HepG2 (cell line): Measurements from ENCODE around the gene PDE3B. TPM values are rescaled to one million over a fixed set of nuclear protein-coding genes. Genes with fewer than 3 reads are reported as not detected.

ENCODE experiments used
- CCDC6 ChIP-seq: sonication (generic); formaldehyde crosslinking; IDR thresholded peaks from 2 replicates; pipeline ENCODE4 v1.8.1; 2022; ENCODE audit warnings: mild to moderate bottlenecking, missing genetic modification reagents, moderate library complexity
- FOXA1 ChIP-seq, 2 experiments: fragments of 450-650 bp in 1 of 2; sonication (generic) in 1 of 2; formaldehyde crosslinking in 1 of 2; IDR thresholded peaks; 2 replicates each; pipeline versions ENCODE4 v1.4.0 to v1.6.1; 2016 to 2020; ENCODE audit warnings: missing genetic modification reagents in 1 of 2
- GABPA ChIP-seq, 2 experiments: IDR thresholded peaks; 2 replicates each; pipeline ENCODE4 v1.6.1; 2011 to 2016; ENCODE audit warnings: low read depth in 2 of 2, low read length in 1 of 2, missing biosample characterization in 1 of 2, missing genetic modification characterization in 1 of 2
- HNRNPK ChIP-seq: fragments of 200-400 bp; formaldehyde crosslinking; IDR thresholded peaks from 2 replicates; pipeline ENCODE4 v1.6.1; 2018; ENCODE audit warnings: low read length, low read depth, moderate library complexity, mild to moderate bottlenecking; ENCODE audit not compliant: poor library complexity, severe bottlenecking
- HOXA5 ChIP-seq: sonication (generic); formaldehyde crosslinking; IDR thresholded peaks from 2 replicates; pipeline ENCODE4 v1.4.0; 2020; ENCODE audit warnings: missing genetic modification reagents
- POGZ ChIP-seq: sonication (generic); formaldehyde crosslinking; IDR thresholded peaks from 2 replicates; pipeline ENCODE4 v1.4.0; 2020; ENCODE audit warnings: mild to moderate bottlenecking, missing genetic modification reagents
- RBAK ChIP-seq: sonication (generic); formaldehyde crosslinking; IDR thresholded peaks from 2 replicates; pipeline ENCODE4 v1.5.1; 2020; ENCODE audit warnings: mild to moderate bottlenecking, missing genetic modification reagents
- REST ChIP-seq, 2 experiments: IDR thresholded peaks; 2 replicates each; pipeline ENCODE4 v1.6.1; 2011 to 2012; ENCODE audit warnings: low read length in 2 of 2, borderline replicate concordance in 1 of 2, low read depth in 1 of 2, mild to moderate bottlenecking in 1 of 2, moderate library complexity in 1 of 2
- SOX13 ChIP-seq, 3 experiments: fragments of 450-650 bp in 1 of 3; sonication (generic) in 1 of 3; formaldehyde crosslinking in 1 of 3; IDR thresholded peaks in 2 of 3; conservative IDR thresholded peaks in 1 of 3; 2 replicates each; pipeline versions ENCODE4 v1.5.0 to v1.6.1; 2016 to 2020; ENCODE audit warnings: antibody characterized with exemption in 1 of 3, mild to moderate bottlenecking in 1 of 3, missing compliant biosample characterization in 1 of 3, missing genetic modification reagents in 1 of 3, moderate library complexity in 1 of 3
- TAF15 ChIP-seq: fragments of 200-400 bp; formaldehyde crosslinking; IDR thresholded peaks from one replicate; pipeline ENCODE4 v1.6.1; 2018; ENCODE audit warnings: mild to moderate bottlenecking, low read depth, low read length; ENCODE audit not compliant: poor library complexity, severe bottlenecking
- YEATS4 ChIP-seq: sonication (generic); formaldehyde crosslinking; IDR thresholded peaks from 2 replicates; pipeline ENCODE4 v1.4.0; 2020; ENCODE audit warnings: missing genetic modification reagents, borderline replicate concordance
- ZNF12 ChIP-seq: sonication (generic); formaldehyde crosslinking; IDR thresholded peaks from 2 replicates; pipeline ENCODE4 v1.5.0; 2020; ENCODE audit warnings: missing genetic modification reagents
- ZNF512B ChIP-seq: sonication (generic); formaldehyde crosslinking; IDR thresholded peaks from 2 replicates; pipeline ENCODE4 v1.5.1; 2020; ENCODE audit warnings: missing genetic modification reagents, mild to moderate bottlenecking, borderline replicate concordance
- ZNF570 ChIP-seq: sonication (generic); formaldehyde crosslinking; IDR thresholded peaks from 2 replicates; pipeline ENCODE4 v1.4.0; 2020; ENCODE audit warnings: mild to moderate bottlenecking, missing genetic modification reagents, borderline replicate concordance
- ZNF709 ChIP-seq: sonication (generic); formaldehyde crosslinking; IDR thresholded peaks from 2 replicates; pipeline ENCODE4 v1.5.0; 2020; ENCODE audit warnings: mild to moderate bottlenecking, missing genetic modification reagents
- polyA plus RNA-seq, 8 experiments: library from polyadenylated mRNA; depleted of rRNA in 3 of 8; stranded (reverse) in 7 of 8; unstranded in 1 of 8; fragments of >200 nt; fragmentation: Illumina TruSeq in 4 of 8; extraction: Trizol in 4 of 8; gene quantifications; 2 replicates each; pipeline versions ENCODE4 v1.2.1 to v1.2.3, GENCODE V29; 2011 to 2016; ENCODE audit warnings: low read depth in 4 of 8, missing spikeins in 1 of 8, mixed read lengths in 1 of 8; ENCODE audit not compliant: insufficient read depth in 1 of 8
- total RNA-seq, 5 experiments: library from RNA; depleted of rRNA; stranded (reverse); fragments of >200 nt; fragmentation: Illumina TruSeq; extraction: Trizol; gene quantifications; 2 replicates each; pipeline ENCODE4 v1.2.3, GENCODE V29; 2016; ENCODE audit warnings: low read depth in 1 of 5
- TF ChIP-seq, protein P1 (sequence below): IDR thresholded peaks from 2 replicates; pipeline ENCODE4 v1.6.1; 2016; ENCODE audit warnings: missing compliant biosample characterization, missing genetic modification reagents, borderline replicate concordance

PDE3B gene
- total and polyA plus RNA-seq, 2 of the 13 experiments (the other 11 are each of a cell fraction or from before 2014, with no cell fraction given): 14.1 to 26.5 TPM

DNA sequence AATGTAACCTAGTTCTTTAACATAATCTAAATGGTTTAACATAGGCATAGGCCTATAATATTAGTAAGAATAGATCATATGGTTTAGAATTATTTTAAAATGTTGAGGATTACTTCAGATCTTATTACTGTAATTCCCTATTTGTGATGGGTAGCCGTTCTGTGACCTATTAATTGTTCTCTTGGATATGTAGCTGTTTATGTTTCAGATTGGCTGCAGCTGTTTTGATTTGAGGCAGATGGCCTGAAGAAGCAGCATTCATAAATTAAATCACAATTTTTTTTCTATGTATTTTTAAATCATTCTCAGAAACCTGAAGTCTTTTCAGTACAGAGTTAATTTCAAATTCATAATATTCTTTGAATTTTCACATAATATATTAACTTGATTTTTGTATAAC is 104.5 kb downstream of the PDE3B start (continued):
- TF ChIP-seq REST (IDR thresholded peaks at IDR 0.05; ENCODE audit: borderline replicate concordance in 1 of 2, low read depth in 1 of 2, low read length in 2 of 2) (no peak), GABPA (IDR thresholded peaks at IDR 0.05; ENCODE audit: low read depth, low read length) (no peak), GABPA (CRISPR knock-in tag; IDR thresholded peaks at IDR 0.05; ENCODE audit: low read depth) (no peak), ZNF709 (CRISPR knock-in tag) (no peak), SOX13 (IDR thresholded peaks at IDR 0.05) (no peak), SOX13 (CRISPR knock-in tag; conservative IDR thresholded peaks at IDR 0.05 in 1 of 2, IDR thresholded peaks at IDR 0.05 in 1 of 2) (no peak), FOXA1 (IDR thresholded peaks at IDR 0.05) (no peak), FOXA1 (CRISPR knock-in tag; IDR thresholded peaks at IDR 0.05) (no peak), TAF15 (no peak), POGZ (no peak), RBAK (CRISPR knock-in tag) (no peak), ZNF512B (CRISPR knock-in tag) (no peak), HOXA5 (no peak), CCDC6 (CRISPR knock-in tag) (no peak), YEATS4 (CRISPR knock-in tag) (no peak), ZNF12 (CRISPR knock-in tag) (no peak), HNRNPK (no peak), ZNF570 (CRISPR knock-in tag) (no peak)
- TF ChIP-seq, protein P1, sequence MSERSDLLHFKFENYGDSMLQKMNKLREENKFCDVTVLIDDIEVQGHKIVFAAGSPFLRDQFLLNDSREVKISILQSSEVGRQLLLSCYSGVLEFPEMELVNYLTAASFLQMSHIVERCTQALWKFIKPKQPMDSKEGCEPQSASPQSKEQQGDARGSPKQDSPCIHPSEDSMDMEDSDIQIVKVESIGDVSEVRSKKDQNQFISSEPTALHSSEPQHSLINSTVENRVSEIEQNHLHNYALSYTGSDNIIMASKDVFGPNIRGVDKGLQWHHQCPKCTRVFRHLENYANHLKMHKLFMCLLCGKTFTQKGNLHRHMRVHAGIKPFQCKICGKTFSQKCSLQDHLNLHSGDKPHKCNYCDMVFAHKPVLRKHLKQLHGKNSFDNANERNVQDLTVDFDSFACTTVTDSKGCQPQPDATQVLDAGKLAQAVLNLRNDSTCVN (CRISPR knock-in tag): no peak
